ENCODE measurements around the gene DGKZ.

DGKZ gene

GRCh38 chr11:46407635-46408034, 60.4 kb downstream of the DGKZ start:
- Histone ChIP-seq H3K79me1 (ENCODE audit: low read depth, low read length) (no peaks in the 10 kb centered on the region), H2BK12ac (ENCODE audit: low read length) (no peak overlapping the region), H4K91ac (ENCODE audit: low read depth, low read length, poor library complexity) (no peak overlapping the region), H2AFZ (ENCODE audit: low read length) (no peak overlapping the region), H4K8ac (ENCODE audit: low read depth, low read length) (no peak overlapping the region), H3K36me3 (replicated peaks in 1 of 2; ENCODE audit: control insufficient read depth in 2 of 2, insufficient read depth in 2 of 2, low read length in 2 of 2) (peaks cover 24 to 70% of the 10 kb centered on the region in 2 donors), H3K4me2 (ENCODE audit: insufficient read depth, low read length, poor library complexity, severe bottlenecking) (no peak overlapping the region), H3K18ac (ENCODE audit: low read length) (no peak overlapping the region), H3K4me3 (ENCODE audit: low read length in 2 of 2) (no peak overlapping the region), H3K27ac (replicated peaks; ENCODE audit: low read length) (no peak overlapping the region), H3K27me3 (ENCODE audit: control insufficient read depth in 3 of 3, insufficient read depth in 3 of 3, low read depth in 1 of 3, low read length in 3 of 3) (no peaks in the 10 kb centered on the region), H3K4ac (ENCODE audit: low read length) (no peak overlapping the region), H2BK15ac (ENCODE audit: low read length) (no peak overlapping the region), H3K14ac (ENCODE audit: low read length) (no peak overlapping the region), H3K9ac (ENCODE audit: low read depth, low read length, poor library complexity) (no peak overlapping the region), H2AK5ac (ENCODE audit: low read depth, low read length) (no peak overlapping the region), H3K4me1 (ENCODE audit: control insufficient read depth in 2 of 2, insufficient read depth in 1 of 2, low read depth in 1 of 2, low read length in 2 of 2) (peaks cover 2 to 5% of the 10 kb centered on the region in 2 donors), H2BK120ac (ENCODE audit: low read depth, low read length) (no peak overlapping the region), H3K23ac (ENCODE audit: low read depth, low read length, poor library complexity) (no peak overlapping the region), H2BK5ac (ENCODE audit: low read length) (no peak overlapping the region), H3K9me3 (replicated peaks in 1 of 2; ENCODE audit: control insufficient read depth in 2 of 2, insufficient read depth in 1 of 2, low read depth in 1 of 2, low read length in 2 of 2) (no peaks in the 10 kb centered on the region)
- no CpG with 5 or more reads among the region's 10 CpGs for WGBS, 2 donors (ENCODE audit: extremely low coverage in 2 of 2, insufficient read length in 2 of 2, insufficient replicate concordance in 1 of 2)
- DNase-seq (ENCODE audit: low spot score), result no peak

GRCh38 chr11:46408407-46408986, 61.2 kb downstream of the DGKZ start:
- no peak overlapping the region for H4K8ac ChIP-seq (ENCODE audit: low read depth, low read length)
- no peak overlapping the region for H3K9ac ChIP-seq (ENCODE audit: low read depth, low read length, poor library complexity)
- peaks cover 0 to 5% of the 10 kb centered on the region in 2 donors for H3K4me1 ChIP-seq (ENCODE audit: control insufficient read depth in 2 of 2, insufficient read depth in 1 of 2, low read depth in 1 of 2, low read length in 2 of 2)
- H3K23ac ChIP-seq (ENCODE audit: low read depth, low read length, poor library complexity), result no peak overlapping the region
- H3K4me2 ChIP-seq (ENCODE audit: insufficient read depth, low read length, poor library complexity, severe bottlenecking), result no peak overlapping the region
- peaks cover 21 to 69% of the 10 kb centered on the region in 2 donors for H3K36me3 ChIP-seq (replicated peaks in 1 of 2; ENCODE audit: control insufficient read depth in 2 of 2, insufficient read depth in 2 of 2, low read length in 2 of 2)
- H2BK15ac ChIP-seq (ENCODE audit: low read length), result no peak overlapping the region
- no peak overlapping the region for H4K91ac ChIP-seq (ENCODE audit: low read depth, low read length, poor library complexity)
- H3K9me3 ChIP-seq (replicated peaks in 1 of 2; ENCODE audit: control insufficient read depth in 2 of 2, insufficient read depth in 1 of 2, low read depth in 1 of 2, low read length in 2 of 2), result no peaks in the 10 kb centered on the region
- peak overlapping the region; percentile 6 for H2BK5ac ChIP-seq (ENCODE audit: low read length)
- no peak overlapping the region for H3K4me3 ChIP-seq (ENCODE audit: low read length in 2 of 2)
- H2BK12ac ChIP-seq (ENCODE audit: low read length), result no peak overlapping the region
- WGBS, 2 donors (ENCODE audit: extremely low coverage in 2 of 2, insufficient read length in 2 of 2, insufficient replicate concordance in 1 of 2), result no CpG with 5 or more reads among the region's 6 CpGs
- no peak overlapping the region for H2AFZ ChIP-seq (ENCODE audit: low read length)
- no peaks in the 10 kb centered on the region for H3K27me3 ChIP-seq (ENCODE audit: control insufficient read depth in 3 of 3, insufficient read depth in 3 of 3, low read depth in 1 of 3, low read length in 3 of 3)
- DNase-seq (ENCODE audit: low spot score), result no peak
- no peak overlapping the region for H2AK5ac ChIP-seq (ENCODE audit: low read depth, low read length)
- H2BK120ac ChIP-seq (ENCODE audit: low read depth, low read length), result no peak overlapping the region
- H3K27ac ChIP-seq (replicated peaks; ENCODE audit: low read length), result no peak overlapping the region
- H3K79me1 ChIP-seq (ENCODE audit: low read depth, low read length), result no peaks in the 10 kb centered on the region
- H3K4ac ChIP-seq (ENCODE audit: low read length), result no peak overlapping the region
- no peak overlapping the region for H3K18ac ChIP-seq (ENCODE audit: low read length)
- no peak overlapping the region for H3K14ac ChIP-seq (ENCODE audit: low read length)

GRCh38 chr11:46410021-46410420, 62.8 kb downstream of the DGKZ start:
- H2BK5ac ChIP-seq (ENCODE audit: low read length), result no peak overlapping the region
- H2AFZ ChIP-seq (ENCODE audit: low read length), result no peak overlapping the region
- no peak overlapping the region for H3K4me2 ChIP-seq (ENCODE audit: insufficient read depth, low read length, poor library complexity, severe bottlenecking)
- no peak overlapping the region for H3K23ac ChIP-seq (ENCODE audit: low read depth, low read length, poor library complexity)
- no peak overlapping the region for H2BK15ac ChIP-seq (ENCODE audit: low read length)
- H3K9me3 ChIP-seq (replicated peaks in 1 of 2; ENCODE audit: control insufficient read depth in 2 of 2, insufficient read depth in 1 of 2, low read depth in 1 of 2, low read length in 2 of 2), result no peaks in the 10 kb centered on the region
- no peak overlapping the region for H4K8ac ChIP-seq (ENCODE audit: low read depth, low read length)
- no peak overlapping the region for H2AK5ac ChIP-seq (ENCODE audit: low read depth, low read length)
- H3K4me1 ChIP-seq (ENCODE audit: control insufficient read depth in 2 of 2, insufficient read depth in 1 of 2, low read depth in 1 of 2, low read length in 2 of 2), result peaks cover 0 to 7% of the 10 kb centered on the region in 2 donors
- H3K36me3 ChIP-seq (replicated peaks in 1 of 2; ENCODE audit: control insufficient read depth in 2 of 2, insufficient read depth in 2 of 2, low read length in 2 of 2), result peaks cover 23 to 69% of the 10 kb centered on the region in 2 donors
- WGBS, 2 donors (ENCODE audit: extremely low coverage in 2 of 2, insufficient read length in 2 of 2, insufficient replicate concordance in 1 of 2), result no CpG with 5 or more reads among the region's 5 CpGs
- H3K9ac ChIP-seq (ENCODE audit: low read depth, low read length, poor library complexity), result no peak overlapping the region
- no peak overlapping the region for H3K4ac ChIP-seq (ENCODE audit: low read length)
- no peak for DNase-seq (ENCODE audit: low spot score)
- no peak overlapping the region for H3K14ac ChIP-seq (ENCODE audit: low read length)
- no peaks in the 10 kb centered on the region for H3K27me3 ChIP-seq (ENCODE audit: control insufficient read depth in 3 of 3, insufficient read depth in 3 of 3, low read depth in 1 of 3, low read length in 3 of 3)
- peak overlapping the region; percentile 14 for H2BK12ac ChIP-seq (ENCODE audit: low read length)
- H3K79me1 ChIP-seq (ENCODE audit: low read depth, low read length), result no peaks in the 10 kb centered on the region
- H3K27ac ChIP-seq (replicated peaks; ENCODE audit: low read length), result no peak overlapping the region
- no peak overlapping the region for H3K18ac ChIP-seq (ENCODE audit: low read length)
- no peak overlapping the region for H4K91ac ChIP-seq (ENCODE audit: low read depth, low read length, poor library complexity)
- H3K4me3 ChIP-seq (ENCODE audit: low read length in 2 of 2), result no peak overlapping the region
- H2BK120ac ChIP-seq (ENCODE audit: low read depth, low read length), result no peak overlapping the region

- H3K9ac ChIP-seq (ENCODE audit: low read depth, low read length, poor library complexity), result no peak overlapping the region
- no peak overlapping the region for H2BK12ac ChIP-seq (ENCODE audit: low read length)
- no peak for DNase-seq (ENCODE audit: low spot score)
- no peak overlapping the region for H3K4ac ChIP-seq (ENCODE audit: low read length)
- no peak overlapping the region for H4K91ac ChIP-seq (ENCODE audit: low read depth, low read length, poor library complexity)
- H3K27me3 ChIP-seq (ENCODE audit: control insufficient read depth in 3 of 3, insufficient read depth in 3 of 3, low read depth in 1 of 3, low read length in 3 of 3), result no peaks in the 10 kb centered on the region
- no CpG with 5 or more reads among the region's 9 CpGs for WGBS, 2 donors (ENCODE audit: extremely low coverage in 2 of 2, insufficient read length in 2 of 2, insufficient replicate concordance in 1 of 2)
- H4K8ac ChIP-seq (ENCODE audit: low read depth, low read length), result no peak overlapping the region
- H2BK5ac ChIP-seq (ENCODE audit: low read length), result no peak overlapping the region
- no peaks in the 10 kb centered on the region for H3K9me3 ChIP-seq (replicated peaks in 1 of 2; ENCODE audit: control insufficient read depth in 2 of 2, insufficient read depth in 1 of 2, low read depth in 1 of 2, low read length in 2 of 2)
- no peak overlapping the region for H3K27ac ChIP-seq (replicated peaks; ENCODE audit: low read length)
- no peak overlapping the region for H3K23ac ChIP-seq (ENCODE audit: low read depth, low read length, poor library complexity)
- H3K18ac ChIP-seq (ENCODE audit: low read length), result no peak overlapping the region
- H2AK5ac ChIP-seq (ENCODE audit: low read depth, low read length), result no peak overlapping the region
- peaks cover 6 to 13% of the 10 kb centered on the region in 2 donors for H3K4me1 ChIP-seq (ENCODE audit: control insufficient read depth in 2 of 2, insufficient read depth in 1 of 2, low read depth in 1 of 2, low read length in 2 of 2)
- no peak overlapping the region for H3K4me2 ChIP-seq (ENCODE audit: insufficient read depth, low read length, poor library complexity, severe bottlenecking)
- H2BK15ac ChIP-seq (ENCODE audit: low read length), result no peak overlapping the region
- H3K79me1 ChIP-seq (ENCODE audit: low read depth, low read length), result no peaks in the 10 kb centered on the region
- H2AFZ ChIP-seq (ENCODE audit: low read length), result no peak overlapping the region
- no peak overlapping the region for H3K14ac ChIP-seq (ENCODE audit: low read length)
- no peak overlapping the region for H2BK120ac ChIP-seq (ENCODE audit: low read depth, low read length)
- H3K4me3 ChIP-seq (ENCODE audit: low read length in 2 of 2), result no peak overlapping the region
- H3K36me3 ChIP-seq (replicated peaks in 1 of 2; ENCODE audit: control insufficient read depth in 2 of 2, insufficient read depth in 2 of 2, low read length in 2 of 2), result peaks cover 17 to 66% of the 10 kb centered on the region in 2 donors
Observed at GRCh38 chr11:46413760-46414465, 66.7 kb downstream of the DGKZ start.

All from neuronal stem cell (in vitro differentiated cells).